Lower leg skin (tissue), 3 donors: ENCODE results near the gene PLEKHO1.

ENCODE experiments used
- CTCF ChIP-seq, 3 donors: fragments of 450-650 bp; IDR thresholded peaks; one replicate each; pipeline ENCODE4 v1.5.1; 2016; ENCODE audit warnings: antibody characterized with exemption in 3 of 3, mild to moderate bottlenecking in 3 of 3, moderate library complexity in 2 of 3
- POLR2A ChIP-seq, 2 donors: fragments of 450-650 bp; IDR thresholded peaks; one replicate each; pipeline ENCODE4 v1.6.1; 2016 to 2017; ENCODE audit warnings: antibody characterized with exemption in 2 of 2, mild to moderate bottlenecking in 1 of 2, moderate library complexity in 1 of 2

- TF ChIP-seq CTCF (IDR thresholded peaks at IDR 0.05) (no peak), POLR2A (IDR thresholded peaks at IDR 0.05) (no peak)
Observed at GRCh38 chr1:150164779-150165178, 15.1 kb downstream of the PLEKHO1 start.
